Fibroblast of villous mesenchyme (primary cell): Measurements from ENCODE around the gene OST4. TPM values are rescaled to one million over a fixed set of nuclear protein-coding genes. Genes with fewer than 3 reads are reported as not detected.

Experiments used
- DNase-seq: peaks from one replicate; pipeline ENCODE4 v3.0.0-alpha.2; 2010; ENCODE audit warnings: low read depth
- H3K4me3 ChIP-seq: 2 replicates; pipeline ENCODE4 v1.5.1; 2011; ENCODE audit warnings: low read depth, mild to moderate bottlenecking, low read length
- CTCF ChIP-seq: IDR thresholded peaks from 2 replicates; pipeline ENCODE4 v1.5.1; 2012; ENCODE audit warnings: low read depth, mild to moderate bottlenecking, low read length; ENCODE audit not compliant: insufficient read depth
- total RNA-seq: library from RNA; depleted of rRNA; stranded (reverse); fragments of >200 nt; gene quantifications from 2 replicates; pipeline ENCODE4 v1.2.3, GENCODE V29; 2012

OST4 gene
- total RNA-seq, 1 donor: 282 TPM

- no peak for DNase-seq
- H3K4me3 ChIP-seq: no peak overlapping the region
- TF ChIP-seq CTCF: no peak
These were observed 46.6 kb downstream of the OST4 start for GRCh38 chr2:27024812-27025211.

DNA sequence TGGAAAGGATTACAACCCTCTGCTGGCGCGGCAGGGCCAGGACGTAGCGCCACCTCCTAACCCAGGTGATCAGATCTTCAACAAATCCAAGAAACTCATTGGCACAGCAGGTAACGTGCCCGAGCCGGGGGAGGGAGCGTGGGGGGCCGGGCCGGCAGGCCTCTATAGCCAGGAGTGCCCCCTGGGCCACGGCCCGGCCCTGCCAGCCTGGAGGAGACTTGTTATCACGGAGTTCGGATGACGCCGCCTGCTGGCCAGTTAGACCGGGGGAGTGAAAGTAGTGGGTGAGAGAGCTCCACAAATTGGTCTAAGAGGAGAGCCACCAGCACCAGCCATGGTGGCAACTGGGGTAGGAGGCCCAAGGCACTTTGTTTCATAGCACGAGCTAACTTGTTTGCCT, 47.3 kb downstream of the OST4 start:
- no peak for DNase-seq

GRCh38 chr2:27023740-27024139, 47.7 kb downstream of the OST4 start:
- no peak overlapping the region for H3K4me3 ChIP-seq
- DNase-seq: no peak
- no peak for TF ChIP-seq CTCF

More for the DNA sequence above, 47.3 kb downstream of the OST4 start:
- peak; percentile 9 for TF ChIP-seq CTCF
- no peak overlapping the region for H3K4me3 ChIP-seq

DNA sequence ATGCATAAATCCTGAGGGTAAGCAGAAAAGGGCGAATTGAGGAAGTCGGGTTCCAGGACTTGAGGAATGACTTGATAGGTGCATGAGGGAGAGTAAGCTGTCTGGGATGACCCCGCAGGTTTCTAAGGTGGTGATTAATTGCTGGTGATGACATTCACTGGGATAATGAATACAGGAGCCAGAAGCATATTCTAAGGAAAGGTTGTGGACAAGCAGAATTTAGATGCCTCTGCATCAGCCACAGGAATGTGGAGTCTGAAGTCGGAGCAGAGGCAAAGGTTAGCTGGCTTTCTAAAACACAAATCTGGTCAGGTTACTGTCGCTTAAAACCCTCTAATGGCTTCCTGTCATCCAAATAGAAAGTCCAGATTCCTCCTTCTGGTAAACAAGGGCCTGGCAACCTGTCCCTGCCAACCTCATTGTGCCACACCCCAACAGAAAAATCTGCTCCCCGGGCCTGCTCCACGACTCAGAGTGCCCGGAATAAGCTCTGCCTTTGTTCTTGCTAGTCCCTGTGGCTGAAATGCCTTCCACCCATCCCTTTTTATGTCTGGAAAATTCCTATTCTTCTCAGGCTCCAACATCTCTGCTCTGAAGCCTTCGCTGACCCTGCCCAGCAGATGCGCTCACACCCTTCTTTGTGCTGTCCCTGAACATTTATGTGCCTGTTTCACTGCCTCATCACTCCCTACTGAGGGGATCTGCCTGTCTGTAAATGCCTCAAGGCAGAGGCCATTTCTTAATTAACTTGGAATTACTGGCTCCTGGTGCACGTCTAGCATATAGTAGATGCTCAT, 50.0 kb downstream of the OST4 start:
- DNase-seq: peak; percentile 37
- no peak overlapping the region for H3K4me3 ChIP-seq
- TF ChIP-seq CTCF: no peak

Other genes with a start within 250 kb of the OST4 start
- gene DPYSL5, start 223.5 kb downstream of the OST4 start, total RNA-seq: not detected in 2 replicates
- 3.5 TPM in 2 replicates for gene MAPRE3, start 101.0 kb downstream of the OST4 start, total RNA-seq
- gene TMEM214, start 38.7 kb downstream of the OST4 start, total RNA-seq: 57.7 and 70.4 TPM in 2 replicates
- 27.7 and 35.0 TPM in 2 replicates for gene AGBL5, start 20.0 kb downstream of the OST4 start, total RNA-seq
- 144 and 160 TPM in 2 replicates for gene EMILIN1, start 7.0 kb upstream of the OST4 start, total RNA-seq
- 0.97 and 1.3 TPM in 2 replicates for gene KHK, start 15.1 kb upstream of the OST4 start, total RNA-seq
- under 0.01 TPM in 2 replicates for gene CGREF1, start 47.5 kb upstream of the OST4 start, total RNA-seq
- gene ABHD1, start 52.2 kb upstream of the OST4 start, total RNA-seq: under 0.01 TPM in 1 of 2 replicates, not detected in the other
- gene PREB, start 63.0 kb upstream of the OST4 start, total RNA-seq: 39.3 and 45.3 TPM in 2 replicates
- not detected in 2 replicates for gene PRR30, start 67.8 kb upstream of the OST4 start, total RNA-seq
- not detected in 2 replicates for gene TCF23, start 77.3 kb upstream of the OST4 start, total RNA-seq
- gene ATRAID, start 140.4 kb upstream of the OST4 start, total RNA-seq: 159 and 166 TPM in 2 replicates
- gene SLC5A6, start 140.6 kb upstream of the OST4 start, total RNA-seq: 20.9 and 25.9 TPM in 2 replicates
- 32.4 and 43.8 TPM in 2 replicates for gene CAD, start 145.7 kb upstream of the OST4 start, total RNA-seq
- 0.32 TPM in 1 of 2 replicates, not detected in the other for gene SLC30A3, start 191.4 kb upstream of the OST4 start, total RNA-seq
- not detected in 2 replicates for gene DNAJC5G, start 203.8 kb upstream of the OST4 start, total RNA-seq
- gene TRIM54, start 210.8 kb upstream of the OST4 start, total RNA-seq: not detected in 2 replicates
- gene UCN, start 236.8 kb upstream of the OST4 start, total RNA-seq: 0.43 and 0.64 TPM in 2 replicates